Pancreas (tissue), 10 donors: ENCODE measurements around the gene RNF43. TPM values are rescaled to one million over a fixed set of nuclear protein-coding genes. Genes with fewer than 3 reads are reported as not detected.

ENCODE experiments used
- ATAC-seq, 4 donors: fragments of 200-7000 bp; cut with Tn5 transposase; one replicate each; pipeline versions ENCODE4 v1.8.0 to v1.9.1; 2020; ENCODE audit warnings: mild to moderate bottlenecking in 4 of 4, moderate library complexity in 4 of 4
- DNase-seq, 6 donors: peaks; one replicate each; pipeline ENCODE4 v3.0.0-alpha.2; 2020
- FAIRE-seq: peaks from 2 replicates; lab custom pipeline; 2012; peaks lifted over from hg19 to GRCh38; lab: Jason Lieb, UNC
- H3K27ac ChIP-seq, 4 donors: fragments of 200-600 bp; sonication (generic); 1 replicate in 3 of 4; 2 replicates in 1 of 4; pipeline versions ENCODE4 v1.5.0 to v1.8.0; 2020
- H3K27me3 ChIP-seq, 4 donors: fragments of 200-600 bp; one replicate each; pipeline ENCODE4 v1.8.0; 2021
- H3K36me3 ChIP-seq, 3 donors: fragments of 200-600 bp; sonication (generic) in 1 of 3; one replicate each; pipeline versions ENCODE4 v1.5.0 to v1.8.0; 2020 to 2021
- H3K4me1 ChIP-seq, 3 donors: fragments of 200-600 bp; one replicate each; pipeline ENCODE4 v1.8.0; 2021
- H3K4me3 ChIP-seq, 4 donors: fragments of 200-600 bp; sonication (generic) in 2 of 4; one replicate each; pipeline versions ENCODE4 v1.5.0 to v1.8.0; 2020 to 2021
- H3K9me3 ChIP-seq, 4 donors: fragments of 200-600 bp; one replicate each; pipeline ENCODE4 v1.8.0; 2021
- WGBS, 2 donors: extraction: QIAGEN DNeasy Blood & Tissue Kit; methylation state at CpG; one replicate each; pipeline ENCODE4 v1.1.7; 2013; 5-methylcytosine and 5-hydroxymethylcytosine counted together
- intact Hi-C, 3 donors: fragments of 100-400 bp; cut with DNase I; formaldehyde crosslinking; loops; one replicate each; pipeline versions ENCODE4 v1.11.1 to v1.14.2; 2022
- polyA plus RNA-seq, 2 donors: library from polyadenylated mRNA; stranded (reverse); fragments of 200-250 nt; gene quantifications; one replicate each; pipeline ENCODE4 v1.2.3, GENCODE V29; 2013
- total RNA-seq, 6 donors: library from RNA; stranded (reverse); fragmentation: NEBNext Ultra II Directional in 4 of 6; extraction: Animal tissue kit (Norgen Biotek cat#: 25700) in 4 of 6; gene quantifications; one replicate each; pipeline versions ENCODE4 v1.2.1 to v1.2.4, GENCODE V29; 2021 to 2023
- TF ChIP-seq, protein P1 (sequence below), 4 donors: fragments of 200-600 bp; sonication (generic) in 3 of 4; IDR thresholded peaks; one replicate each; pipeline versions ENCODE4 v1.5.0 to v1.8.0; 2021; ENCODE audit warnings: antibody characterized with exemption in 4 of 4
- donor health status: healthy with polysubstance abuse.
- donor health status: DM: no; HTN: no; CAD: no; lungs with moderate emphysema.
- donor health status: DM: no; HTN: no; CAD: no.
- donor health status: control.
- donor health status: control.
- donor health status: Bipolar disorder and iron deficiency.
- donor health status: DM: yes; HTN: yes; CAD: no.
- donor health status: DM: no; HTN: no; CAD: no.
- donor health status: DM: no; HTN: no; CAD: no.
- donor health status: DM: yes; HTN: yes; CAD: no.

The RNF43 gene
- total and polyA plus RNA-seq, 8 donors = 4.5 to 12.5 (median 6.1) TPM

GRCh38 chr17:58378733-58379510 is 38.4 kb downstream of the RNF43 start:
- no peak overlapping the region for H3K4me3 ChIP-seq
- H3K27me3 ChIP-seq = no peaks in the 10 kb centered on the region
- H3K4me1 ChIP-seq = peaks cover 32 to 61% (median 59%) of the 10 kb centered on the region in 3 donors
- no peak for DNase-seq
- TF ChIP-seq, protein P1, sequence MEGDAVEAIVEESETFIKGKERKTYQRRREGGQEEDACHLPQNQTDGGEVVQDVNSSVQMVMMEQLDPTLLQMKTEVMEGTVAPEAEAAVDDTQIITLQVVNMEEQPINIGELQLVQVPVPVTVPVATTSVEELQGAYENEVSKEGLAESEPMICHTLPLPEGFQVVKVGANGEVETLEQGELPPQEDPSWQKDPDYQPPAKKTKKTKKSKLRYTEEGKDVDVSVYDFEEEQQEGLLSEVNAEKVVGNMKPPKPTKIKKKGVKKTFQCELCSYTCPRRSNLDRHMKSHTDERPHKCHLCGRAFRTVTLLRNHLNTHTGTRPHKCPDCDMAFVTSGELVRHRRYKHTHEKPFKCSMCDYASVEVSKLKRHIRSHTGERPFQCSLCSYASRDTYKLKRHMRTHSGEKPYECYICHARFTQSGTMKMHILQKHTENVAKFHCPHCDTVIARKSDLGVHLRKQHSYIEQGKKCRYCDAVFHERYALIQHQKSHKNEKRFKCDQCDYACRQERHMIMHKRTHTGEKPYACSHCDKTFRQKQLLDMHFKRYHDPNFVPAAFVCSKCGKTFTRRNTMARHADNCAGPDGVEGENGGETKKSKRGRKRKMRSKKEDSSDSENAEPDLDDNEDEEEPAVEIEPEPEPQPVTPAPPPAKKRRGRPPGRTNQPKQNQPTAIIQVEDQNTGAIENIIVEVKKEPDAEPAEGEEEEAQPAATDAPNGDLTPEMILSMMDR (IDR thresholded peaks at IDR 0.05) = no peak
- no peaks in the 10 kb centered on the region for H3K36me3 ChIP-seq
- WGBS, 2 donors = 81 to 84% methylated on average over 8 of the region's 8 CpGs
- intact Hi-C loops = loop anchor here in 1 of 3 donors (10.0 kb wide), 1 partner anchor 46 kb away; no protein-coding TSS in a partner anchor
- no peak for FAIRE-seq
- H3K9me3 ChIP-seq = no peaks in the 10 kb centered on the region
- no peak for ATAC-seq
- H3K27ac ChIP-seq = no peak overlapping the region

- no peaks in the 10 kb centered on the region for H3K27me3 ChIP-seq
- no peak for DNase-seq
- FAIRE-seq = no peak
- WGBS, 2 donors = 68 to 71% methylated on average over 5 of the region's 5 CpGs
- TF ChIP-seq, protein P1 (IDR thresholded peaks at IDR 0.05) = no peak
- H3K36me3 ChIP-seq = no peaks in the 10 kb centered on the region
- ATAC-seq = no peak
- no peaks in the 10 kb centered on the region for H3K9me3 ChIP-seq
- no peak overlapping the region for H3K27ac ChIP-seq
- intact Hi-C loops = loop anchor here in 1 of 3 donors (10.0 kb wide), 1 partner anchor 47 kb away; no protein-coding TSS in a partner anchor
- H3K4me1 ChIP-seq = peaks cover 24 to 49% (median 46%) of the 10 kb centered on the region in 3 donors
- no peak overlapping the region for H3K4me3 ChIP-seq
Measured at GRCh38 chr17:58377661-58378060, 39.7 kb downstream of the RNF43 start.

- TF ChIP-seq, protein P1 (IDR thresholded peaks at IDR 0.05) = no peak
- H3K4me1 ChIP-seq = peaks cover 19 to 44% (median 41%) of the 10 kb centered on the region in 3 donors
- no peak overlapping the region for H3K4me3 ChIP-seq
- no peak overlapping the region for H3K27ac ChIP-seq
- 39 to 46% methylated on average over 3 of the region's 3 CpGs for WGBS, 2 donors
- H3K27me3 ChIP-seq = no peaks in the 10 kb centered on the region
- no peaks in the 10 kb centered on the region for H3K36me3 ChIP-seq
- intact Hi-C loops = loop anchor here in 1 of 3 donors (10.0 kb wide), 1 partner anchor 48 kb away; no protein-coding TSS in a partner anchor
- H3K9me3 ChIP-seq = no peaks in the 10 kb centered on the region
- FAIRE-seq (no peak), ATAC-seq (peak in 3 of 4 donors; percentile 53 to 55 (median 53)), DNase-seq (peak in 2 of 6 donors; percentile 25 to 42)
Measured at GRCh38 chr17:58377093-58377601, 40.2 kb downstream of the RNF43 start.

GRCh38 chr17:58376472-58377000 is 40.8 kb downstream of the RNF43 start:
- WGBS, 2 donors = 60 to 63% methylated on average over 4 of the region's 4 CpGs
- ATAC-seq = no peak
- no peak for FAIRE-seq
- intact Hi-C loops = loop anchor here in 1 of 3 donors (10.0 kb wide), 1 partner anchor 48 kb away; no protein-coding TSS in a partner anchor
- Histone ChIP-seq H3K4me1 (peaks cover 16 to 37% (median 35%) of the 10 kb centered on the region in 3 donors), H3K9me3 (no peaks in the 10 kb centered on the region), H3K27ac (no peak overlapping the region), H3K36me3 (no peaks in the 10 kb centered on the region), H3K4me3 (no peak overlapping the region), H3K27me3 (no peaks in the 10 kb centered on the region)
- no peak for DNase-seq
- TF ChIP-seq, protein P1 (IDR thresholded peaks at IDR 0.05) = no peak
